Breast epithelium (tissue), 3 donors: ENCODE measurements around the gene SLC10A7.

Source experiments
- POLR2A ChIP-seq: fragments of 450-650 bp; IDR thresholded peaks from one replicate; pipeline ENCODE4 v1.6.1; 2016; ENCODE audit warnings: antibody characterized with exemption, mild to moderate bottlenecking, moderate library complexity
- POLR2AphosphoS5 ChIP-seq, 3 donors: sonication (generic); formaldehyde crosslinking; IDR thresholded peaks; one replicate each; pipeline ENCODE4 v1.6.1; 2017; ENCODE audit warnings: antibody characterized with exemption in 3 of 3
- TF ChIP-seq, protein P1 (sequence below), 3 donors: fragments of 450-650 bp; IDR thresholded peaks; one replicate each; pipeline ENCODE4 v1.5.1; 2016 to 2017; ENCODE audit warnings: antibody characterized with exemption in 3 of 3, mild to moderate bottlenecking in 3 of 3, moderate library complexity in 3 of 3

DNA sequence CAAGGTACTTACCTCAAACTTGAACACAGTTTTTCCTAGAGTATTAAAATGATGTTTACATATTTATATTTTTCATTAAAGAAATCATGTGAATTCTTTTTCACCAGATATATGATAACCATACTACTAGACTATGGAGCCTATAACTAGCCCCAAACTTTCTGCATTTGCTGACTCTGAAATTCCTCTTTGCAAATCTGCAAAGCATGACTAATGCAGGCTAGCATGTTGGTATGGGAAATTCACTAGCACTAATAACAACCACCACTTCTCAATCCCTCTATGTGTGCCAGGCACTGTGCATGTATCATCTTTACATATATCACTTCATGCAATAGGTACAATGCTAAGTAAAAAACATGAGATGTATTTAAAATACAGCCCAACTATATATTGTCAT, 51.1 kb downstream of the SLC10A7 start:
- TF ChIP-seq, protein P1, sequence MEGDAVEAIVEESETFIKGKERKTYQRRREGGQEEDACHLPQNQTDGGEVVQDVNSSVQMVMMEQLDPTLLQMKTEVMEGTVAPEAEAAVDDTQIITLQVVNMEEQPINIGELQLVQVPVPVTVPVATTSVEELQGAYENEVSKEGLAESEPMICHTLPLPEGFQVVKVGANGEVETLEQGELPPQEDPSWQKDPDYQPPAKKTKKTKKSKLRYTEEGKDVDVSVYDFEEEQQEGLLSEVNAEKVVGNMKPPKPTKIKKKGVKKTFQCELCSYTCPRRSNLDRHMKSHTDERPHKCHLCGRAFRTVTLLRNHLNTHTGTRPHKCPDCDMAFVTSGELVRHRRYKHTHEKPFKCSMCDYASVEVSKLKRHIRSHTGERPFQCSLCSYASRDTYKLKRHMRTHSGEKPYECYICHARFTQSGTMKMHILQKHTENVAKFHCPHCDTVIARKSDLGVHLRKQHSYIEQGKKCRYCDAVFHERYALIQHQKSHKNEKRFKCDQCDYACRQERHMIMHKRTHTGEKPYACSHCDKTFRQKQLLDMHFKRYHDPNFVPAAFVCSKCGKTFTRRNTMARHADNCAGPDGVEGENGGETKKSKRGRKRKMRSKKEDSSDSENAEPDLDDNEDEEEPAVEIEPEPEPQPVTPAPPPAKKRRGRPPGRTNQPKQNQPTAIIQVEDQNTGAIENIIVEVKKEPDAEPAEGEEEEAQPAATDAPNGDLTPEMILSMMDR (IDR thresholded peaks at IDR 0.05), result no peak
- TF ChIP-seq POLR2A (no peak), POLR2AphosphoS5 (IDR thresholded peaks at IDR 0.05) (no peak)
